Activated naive CD4-positive, alpha-beta T cell treated with anti-CD3 and anti-CD28 coated beads, Interleukin-2, amount 10 ng/mL, durations not matched to agents 7 days and 5 days (primary cell): Measurements from ENCODE around the gene CADPS.

Experiments used
- CTCF ChIA-PET: fragments of 350-600 bp; sonication (Branson Sonifier 250); formaldehyde crosslinking; loops from one replicate; lab custom pipeline; 2021; ENCODE audit warnings: antibody characterized with exemption; lab: Charles Lee
- DNase-seq: peaks from one replicate; pipeline ENCODE4 v3.0.0-alpha.2; 2020
- H3K27ac Mint-ChIP-seq: one replicate; pipeline ENCODE4 v1.8.0; 2021; ENCODE audit warnings: mild to moderate bottlenecking, moderate library complexity, mixed read lengths
- H3K27me3 Mint-ChIP-seq: one replicate; pipeline ENCODE4 v1.8.0; 2021; ENCODE audit warnings: mild to moderate bottlenecking, mixed read lengths
- H3K36me3 Mint-ChIP-seq: one replicate; pipeline ENCODE4 v1.8.0; 2021; ENCODE audit warnings: mixed read lengths
- H3K4me1 Mint-ChIP-seq: one replicate; pipeline ENCODE4 v1.8.0; 2021; ENCODE audit warnings: mixed read lengths
- H3K4me3 Mint-ChIP-seq: one replicate; pipeline ENCODE4 v1.8.0; 2021; ENCODE audit warnings: mild to moderate bottlenecking, moderate library complexity, mixed read lengths
- H3K9me3 Mint-ChIP-seq: one replicate; pipeline ENCODE4 v1.8.0; 2021; ENCODE audit warnings: mixed read lengths

The CADPS gene

GRCh38 chr3:62624185-62624584, 251.0 kb downstream of the CADPS start:
- no peak for DNase-seq
- Mint-ChIP-seq H3K36me3 (no peaks in the 10 kb centered on the region), H3K4me1 (no peaks in the 10 kb centered on the region), H3K4me3 (no peak overlapping the region), H3K27ac (no peak overlapping the region), H3K9me3 (no peaks in the 10 kb centered on the region), H3K27me3 (peaks cover 4% of the 10 kb centered on the region)
- CTCF ChIA-PET: no interaction called here

GRCh38 chr3:62622553-62623174, 252.6 kb downstream of the CADPS start:
- H3K4me1 Mint-ChIP-seq: no peaks in the 10 kb centered on the region
- H3K36me3 Mint-ChIP-seq: no peaks in the 10 kb centered on the region
- no peak overlapping the region for H3K4me3 Mint-ChIP-seq
- H3K27me3 Mint-ChIP-seq: peaks cover 4% of the 10 kb centered on the region
- H3K27ac Mint-ChIP-seq: no peak overlapping the region
- CTCF ChIA-PET: interaction anchor here (0.9 kb wide), 1 partner anchor 1196 kb away, joined by 3 read pairs; the partner anchor contains the start of gene C3orf49
- H3K9me3 Mint-ChIP-seq: no peaks in the 10 kb centered on the region
- DNase-seq: no peak

GRCh38 chr3:62621925-62622324, 253.3 kb downstream of the CADPS start:
- Mint-ChIP-seq H3K36me3 (no peaks in the 10 kb centered on the region), H3K4me3 (no peak overlapping the region), H3K4me1 (no peaks in the 10 kb centered on the region), H3K27ac (no peak overlapping the region), H3K27me3 (peaks cover 4% of the 10 kb centered on the region), H3K9me3 (no peaks in the 10 kb centered on the region)
- CTCF ChIA-PET: interaction anchor here (0.7 kb wide), 1 partner anchor 14 kb away, joined by 4 read pairs; no protein-coding TSS in a partner anchor
- DNase-seq: no peak

- peaks cover 4% of the 10 kb centered on the region for H3K27me3 Mint-ChIP-seq
Measured at GRCh38 chr3:62621176-62621575, 254.0 kb downstream of the CADPS start.

GRCh38 chr3:62615258-62615849, 259.9 kb downstream of the CADPS start:
- H3K27ac Mint-ChIP-seq: no peak overlapping the region
- H3K36me3 Mint-ChIP-seq: no peaks in the 10 kb centered on the region
- H3K9me3 Mint-ChIP-seq: no peaks in the 10 kb centered on the region
- CTCF ChIA-PET: no interaction called here
- DNase-seq: no peak
- no peak overlapping the region for H3K4me3 Mint-ChIP-seq
- H3K27me3 Mint-ChIP-seq: no peaks in the 10 kb centered on the region
- no peaks in the 10 kb centered on the region for H3K4me1 Mint-ChIP-seq

More at GRCh38 chr3:62621176-62621575, 254.0 kb downstream of the CADPS start:
- H3K36me3 Mint-ChIP-seq: no peaks in the 10 kb centered on the region
- no peaks in the 10 kb centered on the region for H3K9me3 Mint-ChIP-seq
- H3K4me1 Mint-ChIP-seq: no peaks in the 10 kb centered on the region
- CTCF ChIA-PET: interaction anchor here (0.7 kb wide), 1 partner anchor 15 kb away, joined by 4 read pairs; no protein-coding TSS in a partner anchor
- DNase-seq: no peak
- H3K27ac Mint-ChIP-seq: no peak overlapping the region
- H3K4me3 Mint-ChIP-seq: no peak overlapping the region

- no peak for DNase-seq
- Mint-ChIP-seq H3K27me3 (peaks cover 3% of the 10 kb centered on the region), H3K4me1 (no peaks in the 10 kb centered on the region), H3K27ac (no peak overlapping the region), H3K4me3 (no peak overlapping the region), H3K9me3 (no peaks in the 10 kb centered on the region), H3K36me3 (no peaks in the 10 kb centered on the region)
- CTCF ChIA-PET: no interaction called here
Measured at GRCh38 chr3:62614527-62614926, 260.7 kb downstream of the CADPS start.

DNA sequence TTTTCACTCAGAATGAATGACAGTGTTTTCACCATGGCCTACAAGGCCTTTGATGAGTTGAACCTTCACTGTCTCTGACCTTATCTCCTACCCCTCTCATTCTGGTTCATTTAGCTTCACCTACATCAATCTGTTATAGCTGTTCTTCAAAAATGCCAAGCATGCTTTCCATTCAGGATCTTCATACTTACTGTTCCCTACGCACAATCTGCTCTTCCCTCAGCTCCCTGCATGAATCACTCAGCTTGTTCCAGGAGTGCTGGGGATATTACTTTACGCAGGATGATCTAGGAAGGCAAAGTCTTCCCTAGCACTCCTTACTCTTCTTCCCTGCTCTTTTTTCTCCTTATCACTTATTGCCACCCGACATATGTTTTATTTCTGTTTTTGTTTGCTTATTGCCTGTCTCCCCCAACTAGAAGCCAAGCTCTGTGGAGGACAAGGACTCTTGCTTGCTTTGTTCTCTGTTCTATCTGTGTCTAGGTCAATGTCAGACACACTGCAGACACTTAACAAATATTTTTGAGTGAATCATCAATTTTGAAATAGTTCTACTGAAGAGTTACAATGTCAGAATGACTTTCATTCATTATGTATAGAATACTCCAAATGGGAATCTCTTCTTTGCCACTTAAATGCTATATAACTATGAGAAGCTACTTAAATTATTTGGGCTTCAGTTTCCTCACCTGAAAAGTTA, 263.5 kb downstream of the CADPS start:
- H3K4me1 Mint-ChIP-seq: no peaks in the 10 kb centered on the region
- no peak for DNase-seq
- H3K27ac Mint-ChIP-seq: no peak overlapping the region
- no peaks in the 10 kb centered on the region for H3K9me3 Mint-ChIP-seq
- no peaks in the 10 kb centered on the region for H3K36me3 Mint-ChIP-seq
- H3K27me3 Mint-ChIP-seq: peaks cover 3% of the 10 kb centered on the region
- CTCF ChIA-PET: no interaction called here
- H3K4me3 Mint-ChIP-seq: no peak overlapping the region

DNA sequence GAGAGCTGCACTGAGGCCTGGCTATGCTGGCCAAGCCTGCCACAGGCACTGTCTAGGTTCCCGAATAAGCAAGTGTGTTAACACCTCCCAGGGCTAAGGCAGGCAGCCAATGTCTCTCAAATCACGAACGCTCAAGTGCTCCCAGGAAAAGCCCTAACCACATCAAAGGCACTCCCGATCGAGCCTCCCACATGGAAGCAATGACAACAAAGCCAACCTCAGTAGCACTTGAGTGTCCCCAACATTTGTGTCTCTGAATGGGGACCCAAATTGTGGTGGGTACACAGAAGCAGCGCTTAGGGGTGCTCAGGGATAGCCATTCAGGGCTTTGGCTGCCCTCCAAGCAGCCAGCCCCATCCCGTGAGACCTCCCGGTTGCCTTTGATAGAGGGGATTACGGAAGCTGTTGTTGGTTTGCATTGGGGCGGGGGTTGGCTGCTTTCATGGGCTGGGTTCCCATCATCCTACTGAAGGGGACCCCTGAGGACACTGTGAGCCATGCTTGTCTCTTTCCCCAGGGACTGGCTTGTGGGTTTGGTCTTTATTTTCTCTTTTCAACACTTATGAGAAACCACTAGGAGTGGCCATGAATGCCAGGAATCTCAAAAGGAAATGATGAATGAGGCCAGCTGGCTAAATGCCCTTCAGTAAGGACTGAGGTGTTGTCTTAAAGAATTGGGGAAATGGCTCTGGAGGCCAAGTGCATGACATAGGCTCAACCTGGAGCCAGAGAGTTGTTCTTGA, 267.8 kb downstream of the CADPS start:
- DNase-seq: no peak
- Mint-ChIP-seq H3K27me3 (peaks cover 6% of the 10 kb centered on the region), H3K36me3 (no peaks in the 10 kb centered on the region), H3K9me3 (no peaks in the 10 kb centered on the region), H3K4me1 (no peaks in the 10 kb centered on the region), H3K27ac (no peak overlapping the region), H3K4me3 (no peak overlapping the region)
- CTCF ChIA-PET: no interaction called here

DNA sequence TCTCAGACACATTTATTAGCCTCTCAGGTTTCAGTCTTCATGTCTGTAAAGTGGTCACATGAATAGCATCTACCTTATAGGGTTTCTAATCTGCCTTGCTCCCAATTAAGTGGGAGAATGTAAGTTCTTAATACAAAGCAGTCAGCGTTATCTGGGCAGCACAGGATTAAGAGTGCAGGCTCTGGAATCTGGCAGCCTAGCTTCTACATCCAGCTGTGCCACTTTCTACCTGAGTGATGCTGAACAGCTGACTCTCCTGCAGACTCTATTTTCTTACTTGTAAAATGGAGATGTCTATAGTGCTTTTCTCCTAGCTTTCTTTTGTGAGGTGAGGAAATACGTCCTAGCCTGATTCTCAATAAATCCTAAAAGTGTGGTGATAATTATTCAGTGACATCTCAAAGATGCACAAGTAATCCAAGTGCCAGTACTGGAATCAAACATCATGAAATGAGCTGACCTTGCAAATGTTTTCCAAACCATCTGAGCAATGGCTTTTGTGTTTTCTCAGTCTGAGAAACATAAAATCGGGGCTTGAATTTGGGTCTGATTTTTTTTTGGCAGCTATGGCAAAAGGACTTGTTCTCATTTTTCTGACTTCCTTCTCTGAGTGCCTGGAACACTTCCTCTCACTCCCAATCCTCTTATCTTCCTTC, 269.7 kb downstream of the CADPS start:
- Mint-ChIP-seq H3K36me3 (no peaks in the 10 kb centered on the region), H3K27ac (no peak overlapping the region), H3K4me3 (no peak overlapping the region), H3K27me3 (peaks cover 6% of the 10 kb centered on the region), H3K9me3 (no peaks in the 10 kb centered on the region), H3K4me1 (no peaks in the 10 kb centered on the region)
- CTCF ChIA-PET: no interaction called here
- no peak for DNase-seq

GRCh38 chr3:62604751-62605351, 270.4 kb downstream of the CADPS start:
- Mint-ChIP-seq H3K9me3 (no peaks in the 10 kb centered on the region), H3K4me3 (no peak overlapping the region), H3K27me3 (peaks cover 3% of the 10 kb centered on the region), H3K36me3 (no peaks in the 10 kb centered on the region), H3K4me1 (no peaks in the 10 kb centered on the region), H3K27ac (no peak overlapping the region)
- DNase-seq: no peak
- CTCF ChIA-PET: no interaction called here

GRCh38 chr3:62604298-62604697, 270.9 kb downstream of the CADPS start:
- Mint-ChIP-seq H3K4me1 (no peaks in the 10 kb centered on the region), H3K27ac (no peak overlapping the region), H3K27me3 (peaks cover 3% of the 10 kb centered on the region), H3K36me3 (no peaks in the 10 kb centered on the region), H3K4me3 (no peak overlapping the region), H3K9me3 (no peaks in the 10 kb centered on the region)
- CTCF ChIA-PET: no interaction called here
- no peak for DNase-seq

- no peak overlapping the region for H3K4me3 Mint-ChIP-seq
- H3K4me1 Mint-ChIP-seq: no peaks in the 10 kb centered on the region
- DNase-seq: no peak
- H3K9me3 Mint-ChIP-seq: no peaks in the 10 kb centered on the region
- peaks cover 3% of the 10 kb centered on the region for H3K27me3 Mint-ChIP-seq
- CTCF ChIA-PET: no interaction called here
- H3K36me3 Mint-ChIP-seq: no peaks in the 10 kb centered on the region
- no peak overlapping the region for H3K27ac Mint-ChIP-seq
Measured at GRCh38 chr3:62602987-62603386, 272.2 kb downstream of the CADPS start.

DNA sequence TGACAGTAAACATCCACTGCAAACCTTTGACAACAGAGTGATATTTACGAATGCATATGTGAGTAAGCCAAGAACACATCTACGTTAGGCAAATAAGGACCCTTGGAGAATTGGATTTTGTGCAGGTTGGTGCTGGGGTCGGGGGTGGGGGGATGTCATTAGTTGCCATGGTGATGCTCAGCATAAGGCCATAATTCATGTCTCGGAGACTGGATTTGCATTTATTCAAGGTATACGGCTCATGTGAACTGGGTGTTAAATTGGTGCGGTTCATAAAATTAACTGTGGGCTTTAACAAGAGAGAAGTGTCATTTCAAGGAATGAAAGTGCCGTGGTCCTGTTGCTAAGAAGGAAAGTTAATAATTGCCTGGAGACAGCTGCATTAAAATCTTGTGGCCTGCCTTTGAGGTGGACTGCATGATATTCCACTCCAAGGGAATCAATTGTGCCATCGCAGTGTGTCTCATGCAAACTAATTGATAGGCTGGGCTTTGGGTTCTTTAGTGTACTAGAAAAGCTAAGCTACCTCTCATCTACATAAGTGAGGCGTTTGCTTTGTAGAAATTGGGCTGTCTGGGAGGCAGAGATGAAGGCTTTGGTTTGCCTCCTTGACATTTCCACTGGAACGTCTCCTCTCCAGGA, 273.0 kb downstream of the CADPS start:
- no peaks in the 10 kb centered on the region for H3K36me3 Mint-ChIP-seq
- no peaks in the 10 kb centered on the region for H3K4me1 Mint-ChIP-seq
- CTCF ChIA-PET: no interaction called here
- H3K4me3 Mint-ChIP-seq: no peak overlapping the region
- H3K27me3 Mint-ChIP-seq: peaks cover 3% of the 10 kb centered on the region
- no peaks in the 10 kb centered on the region for H3K9me3 Mint-ChIP-seq
- DNase-seq: no peak
- no peak overlapping the region for H3K27ac Mint-ChIP-seq
